GM10847 (cell line): ENCODE results near the gene CD83.

Experiments
- POLR2A ChIP-seq: IDR thresholded peaks from 2 replicates; pipeline ENCODE4 v1.6.1; 2011; ENCODE audit not compliant: insufficient read length; ENCODE audit errors: extremely low read depth

The CD83 gene

DNA sequence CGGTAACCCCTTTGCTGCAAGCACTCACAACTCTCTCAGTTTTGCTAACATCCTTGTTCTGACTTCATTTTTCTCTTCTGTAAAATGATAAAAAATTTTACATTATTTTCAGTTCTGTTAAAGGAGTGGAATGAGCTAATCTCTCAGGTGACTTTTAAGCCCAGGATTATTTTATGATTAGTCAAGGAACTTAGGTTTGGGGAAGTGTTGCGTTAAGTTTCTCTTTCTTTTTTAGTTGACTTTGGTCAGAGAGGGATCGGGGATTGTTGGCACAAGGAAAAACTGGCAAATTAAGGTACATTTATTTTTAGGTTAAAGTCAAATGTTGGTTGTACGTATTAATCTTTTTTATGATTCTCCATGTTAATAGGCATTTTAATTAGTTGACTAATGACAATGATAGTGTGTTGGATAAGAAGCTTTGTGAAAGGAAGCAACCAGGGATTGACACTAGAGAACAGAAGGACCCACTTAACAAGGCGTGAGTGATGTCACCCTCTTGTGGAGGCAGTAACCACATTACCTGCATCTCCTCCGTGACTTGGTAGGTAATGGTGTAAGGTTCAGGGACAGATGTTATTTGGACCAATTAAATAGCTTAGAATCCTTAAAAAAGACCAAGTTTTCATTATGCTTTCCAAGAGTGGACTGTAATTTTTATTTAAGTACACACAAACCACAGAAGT lies 31.6 kb downstream of the CD83 start:
- TF ChIP-seq POLR2A: no peak

DNA sequence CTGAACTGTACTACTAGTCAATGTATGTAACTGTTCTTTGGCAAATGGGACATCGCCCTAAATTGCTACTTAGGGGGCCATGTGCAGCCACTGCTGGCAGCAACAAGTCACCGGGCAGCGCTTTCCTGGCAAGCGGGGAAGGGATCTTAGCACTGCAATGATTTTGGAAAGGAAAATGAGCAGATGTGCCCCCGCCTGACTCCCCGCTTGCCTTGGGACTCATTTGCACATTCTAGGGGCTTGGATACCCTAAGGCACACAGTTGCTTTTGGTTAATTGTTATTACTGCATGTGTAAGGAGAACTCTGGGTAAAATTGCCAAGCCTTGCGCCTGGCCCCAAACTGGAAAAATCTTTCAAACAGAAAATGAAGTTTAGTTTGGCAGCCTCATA lies 32.2 kb downstream of the CD83 start:
- no peak for TF ChIP-seq POLR2A

DNA sequence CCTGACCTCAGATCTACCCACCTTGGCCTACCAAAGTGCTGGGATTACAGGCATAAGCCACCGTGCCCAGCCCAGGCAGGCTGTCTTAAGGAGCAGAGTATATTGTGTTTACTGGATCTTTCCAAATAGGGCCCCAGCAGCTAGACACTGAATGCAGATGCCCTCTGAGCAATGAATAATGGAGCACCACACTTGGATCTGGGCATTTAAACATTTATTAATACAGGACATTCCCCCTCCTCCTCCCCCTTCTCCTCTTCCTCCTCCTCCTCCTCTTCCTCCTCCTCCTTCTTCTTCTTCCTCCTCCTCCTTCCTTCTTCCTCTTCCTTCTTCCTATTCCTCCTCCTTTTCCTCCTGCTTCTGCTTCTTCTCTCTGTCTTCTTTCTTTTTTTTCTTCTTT lies 34.2 kb downstream of the CD83 start:
- TF ChIP-seq POLR2A: no peak

GRCh38 chr6:14153228-14153627 lies 35.7 kb downstream of the CD83 start:
- TF ChIP-seq POLR2A: no peak

DNA sequence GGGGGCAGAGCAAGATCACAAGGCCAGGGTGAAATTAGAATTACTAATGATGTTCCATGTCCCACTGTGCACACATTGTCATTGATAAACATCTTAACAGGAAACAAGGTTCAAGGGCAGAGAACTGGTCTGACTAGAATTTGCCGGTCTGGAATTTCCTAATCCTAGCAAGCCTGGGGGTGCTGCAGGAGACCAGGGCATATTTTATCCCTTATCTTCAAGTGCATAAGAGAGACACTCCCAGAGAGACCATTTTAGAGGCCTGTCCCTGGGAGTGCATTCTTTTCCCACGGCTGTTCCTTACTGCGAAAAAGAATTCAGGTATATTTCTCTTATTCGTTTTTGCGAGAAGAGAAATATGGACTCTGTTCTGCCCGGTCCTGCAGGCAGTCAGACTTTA lies 41.5 kb downstream of the CD83 start:
- TF ChIP-seq POLR2A: no peak

GRCh38 chr6:14162826-14163225 lies 45.3 kb downstream of the CD83 start:
- no peak for TF ChIP-seq POLR2A

DNA sequence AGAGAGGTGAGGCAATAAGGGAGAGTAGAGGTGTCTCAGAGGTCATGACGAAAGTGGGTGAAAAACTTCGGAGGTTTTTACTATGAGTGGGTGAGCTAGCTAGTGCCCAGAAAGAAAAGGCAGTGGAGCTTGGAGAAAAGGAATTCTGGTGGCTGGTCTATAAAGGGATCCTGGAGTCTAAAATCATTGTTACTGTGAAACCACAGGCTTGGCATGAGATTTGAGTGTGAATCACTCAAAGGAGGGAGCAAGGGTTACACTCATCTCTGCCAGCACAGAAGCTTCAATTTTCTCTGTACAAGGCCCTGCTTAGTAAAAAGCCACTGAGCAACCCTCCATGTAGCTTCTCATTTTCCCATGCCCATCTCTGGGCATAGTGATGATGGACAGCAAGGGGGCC lies 47.5 kb downstream of the CD83 start:
- no peak for TF ChIP-seq POLR2A

DNA sequence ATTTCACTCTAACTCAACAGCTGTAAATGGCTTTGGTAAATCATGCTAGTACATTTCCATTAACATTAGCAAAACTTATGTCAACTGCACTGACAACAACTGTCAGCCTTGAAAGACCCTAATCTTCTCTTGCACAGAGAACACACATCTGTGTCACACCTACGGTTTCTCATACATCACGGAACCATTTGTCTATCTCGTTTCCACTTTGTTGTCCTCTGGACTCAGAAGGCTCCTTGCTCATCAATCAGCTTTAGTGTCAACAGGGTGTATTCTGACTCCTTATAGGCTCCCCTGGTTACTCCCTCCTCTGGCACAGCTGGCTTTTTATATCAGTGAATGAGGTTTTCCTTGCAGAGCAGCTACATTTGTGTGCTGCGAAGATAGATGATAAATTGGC lies 49.3 kb downstream of the CD83 start:
- TF ChIP-seq POLR2A: no peak

- no peak for TF ChIP-seq POLR2A
Measured at GRCh38 chr6:14170128-14170527, 52.6 kb downstream of the CD83 start.

GRCh38 chr6:14172562-14172961 lies 55.0 kb downstream of the CD83 start:
- TF ChIP-seq POLR2A: no peak

DNA sequence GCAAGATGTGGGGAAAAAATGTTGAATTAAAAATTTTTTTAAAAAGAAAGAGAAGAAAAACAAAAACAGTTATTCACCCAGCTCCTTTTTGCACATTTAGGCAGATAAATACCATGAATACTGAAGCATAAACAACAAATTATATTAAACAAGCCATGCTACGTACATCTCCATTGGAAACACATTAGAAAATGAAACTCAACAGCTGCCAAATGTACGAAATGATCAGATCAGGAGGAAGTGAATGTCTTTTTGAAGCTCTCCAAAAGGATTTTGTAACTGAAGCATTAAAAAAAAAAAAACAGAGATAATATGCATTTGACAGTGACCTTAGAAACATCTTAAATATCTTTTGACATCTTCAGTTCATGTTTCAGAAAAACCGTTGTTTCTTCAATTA lies 56.7 kb downstream of the CD83 start:
- TF ChIP-seq POLR2A: no peak

- TF ChIP-seq POLR2A: no peak
Measured at GRCh38 chr6:14174996-14175395, 57.4 kb downstream of the CD83 start.

DNA sequence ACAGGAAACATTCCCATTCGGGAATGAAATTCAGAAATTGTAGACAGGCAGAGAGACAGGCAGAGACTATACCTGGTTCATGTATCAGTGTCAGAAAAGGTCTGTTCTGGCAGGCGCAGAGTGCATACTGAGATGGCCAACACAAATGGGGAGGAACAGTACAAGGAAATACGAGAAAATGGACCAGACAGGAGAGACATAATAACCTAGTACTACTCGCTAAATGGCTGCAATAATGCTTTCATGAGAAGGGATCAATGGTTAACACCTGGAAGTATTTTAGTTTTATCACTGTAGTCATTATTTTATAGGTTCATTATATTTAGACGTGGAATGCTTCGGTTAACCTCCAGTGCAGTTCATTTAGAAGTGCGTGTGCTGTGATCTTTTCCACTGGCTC lies 58.9 kb downstream of the CD83 start:
- no peak for TF ChIP-seq POLR2A

DNA sequence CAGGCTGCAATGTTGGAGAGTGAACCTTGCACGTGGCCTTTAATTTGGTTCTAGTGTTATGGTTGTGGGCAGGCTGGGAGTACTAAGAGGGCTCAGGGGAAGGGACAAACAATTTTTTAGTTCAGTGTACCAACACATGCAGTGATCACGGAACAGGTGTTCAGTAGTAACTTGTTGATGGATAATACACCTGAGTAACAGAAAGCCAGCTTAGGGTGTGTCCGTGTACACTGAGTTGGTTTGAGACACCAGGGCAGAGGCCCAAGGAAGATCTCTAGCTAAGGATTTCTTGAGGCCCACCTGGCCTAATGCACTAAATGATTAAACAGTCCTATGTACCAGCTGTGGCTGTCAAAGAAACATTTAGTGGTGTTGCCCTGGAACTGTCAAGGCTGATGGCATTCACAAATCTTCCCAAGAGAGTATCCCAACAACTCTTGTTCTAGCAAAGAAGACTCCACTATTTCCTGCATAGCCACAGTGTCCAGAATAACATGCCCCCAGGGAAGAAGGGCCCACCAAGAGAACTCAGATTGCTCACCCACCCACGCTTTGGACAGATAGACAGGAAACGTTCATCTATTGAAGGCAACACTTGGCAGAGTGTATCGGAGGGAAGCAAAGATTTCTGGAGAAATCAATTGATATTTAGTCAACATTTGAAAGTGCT lies 60.0 kb downstream of the CD83 start:
- TF ChIP-seq POLR2A: no peak

GRCh38 chr6:14178083-14178445 lies 60.5 kb downstream of the CD83 start:
- no peak for TF ChIP-seq POLR2A

- TF ChIP-seq POLR2A: no peak
Measured at GRCh38 chr6:14180609-14181008, 63.0 kb downstream of the CD83 start.

- no peak for TF ChIP-seq POLR2A
Measured at GRCh38 chr6:14182916-14183315, 65.3 kb downstream of the CD83 start.
